SH-SY5Y (cell line): ENCODE results near the gene FTCD.

ENCODE experiments used
- GATA2 ChIP-seq: IDR thresholded peaks from 2 replicates; pipeline ENCODE4 v1.6.1; 2011; ENCODE audit warnings: mild to moderate bottlenecking, low read depth, low read length
- GATA3 ChIP-seq: IDR thresholded peaks from 2 replicates; pipeline ENCODE4 v1.6.1; 2011; ENCODE audit warnings: low read depth, mild to moderate bottlenecking, low read length, moderate library complexity

Gene FTCD

DNA sequence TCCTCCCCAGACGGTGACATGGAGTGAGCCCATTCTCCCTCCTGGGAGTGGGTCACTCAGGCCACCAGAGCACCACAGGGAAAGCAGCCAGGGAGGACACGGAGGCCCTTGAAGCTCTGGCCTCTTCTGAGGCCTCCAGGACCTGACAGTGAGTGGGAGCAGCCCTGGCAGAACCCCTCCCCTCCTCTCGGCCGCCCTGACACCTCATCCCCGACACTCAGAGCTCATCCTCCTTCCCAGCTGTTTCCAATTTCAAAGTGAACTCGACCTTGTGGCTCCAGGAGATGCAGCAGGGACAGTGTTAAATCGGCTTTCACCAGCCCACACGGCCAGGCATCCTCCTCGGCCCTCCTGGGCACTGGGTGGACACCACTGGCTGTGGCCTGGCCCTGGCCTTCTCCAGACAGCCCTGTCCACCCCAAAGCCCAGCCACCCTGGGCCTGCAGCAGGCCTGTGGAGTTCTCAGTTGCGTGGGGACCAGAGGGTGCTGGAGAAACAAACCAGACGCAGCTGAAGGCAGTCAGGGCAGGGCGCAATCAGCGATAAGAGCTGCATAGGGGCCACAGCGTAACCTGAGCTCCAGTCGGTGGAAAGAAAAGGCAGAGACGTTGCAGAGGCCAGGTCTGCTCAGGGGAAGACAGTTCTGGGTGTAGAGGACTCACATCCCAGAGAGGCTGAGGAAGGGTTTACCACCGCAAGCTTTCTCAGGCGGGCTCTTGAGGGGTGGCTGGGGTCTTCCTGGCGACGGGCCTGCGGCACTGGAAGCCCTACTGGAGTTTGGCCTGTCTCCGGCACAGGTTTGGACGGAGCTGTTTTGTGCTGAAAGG lies 27.1 kb downstream of the FTCD start:
- TF ChIP-seq GATA3 (no peak), GATA2 (peak; percentile 66)

DNA sequence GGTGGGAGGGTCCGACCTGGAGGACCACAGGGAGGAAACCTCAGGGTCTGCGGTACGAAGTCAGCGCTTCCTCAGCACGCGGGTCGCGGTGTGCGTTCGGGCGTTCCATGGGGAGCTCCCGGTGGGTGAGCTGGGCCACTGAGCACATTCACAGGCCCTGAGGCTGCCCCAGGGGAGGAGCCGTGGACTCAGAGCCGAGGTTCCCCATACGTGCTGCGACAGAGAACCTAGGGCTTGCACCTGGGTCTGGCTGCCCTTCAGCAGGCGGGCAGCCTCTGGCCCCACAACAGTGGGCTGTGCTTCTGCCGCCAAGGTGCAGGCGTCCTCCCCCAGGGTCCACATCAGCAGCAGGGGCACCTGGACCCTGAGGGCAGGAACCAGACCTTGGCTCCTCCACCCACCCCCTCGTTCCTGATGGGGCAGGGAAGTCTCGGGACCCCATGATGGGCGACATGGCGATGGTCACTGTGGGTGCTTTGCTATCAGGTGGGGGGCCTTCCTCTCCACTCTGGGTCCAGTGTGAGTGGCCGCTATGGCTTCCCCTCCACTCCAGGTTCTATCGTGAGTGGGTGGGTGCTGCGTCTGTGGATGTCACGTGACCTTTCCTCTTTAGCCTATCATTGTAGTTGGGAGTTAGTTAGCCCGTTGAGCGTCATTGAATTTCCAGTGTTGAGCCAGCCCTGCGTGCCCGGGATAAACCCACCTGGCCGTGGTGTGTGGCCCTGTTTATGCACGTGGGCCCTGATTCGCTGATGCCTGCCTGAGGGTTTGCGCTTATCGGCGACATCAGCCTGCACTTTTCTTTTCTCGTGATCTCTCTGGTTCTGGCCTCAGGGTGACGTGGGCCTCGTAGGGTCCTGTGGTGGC lies 27.9 kb downstream of the FTCD start:
- TF ChIP-seq GATA2 (no peak), GATA3 (no peak)

DNA sequence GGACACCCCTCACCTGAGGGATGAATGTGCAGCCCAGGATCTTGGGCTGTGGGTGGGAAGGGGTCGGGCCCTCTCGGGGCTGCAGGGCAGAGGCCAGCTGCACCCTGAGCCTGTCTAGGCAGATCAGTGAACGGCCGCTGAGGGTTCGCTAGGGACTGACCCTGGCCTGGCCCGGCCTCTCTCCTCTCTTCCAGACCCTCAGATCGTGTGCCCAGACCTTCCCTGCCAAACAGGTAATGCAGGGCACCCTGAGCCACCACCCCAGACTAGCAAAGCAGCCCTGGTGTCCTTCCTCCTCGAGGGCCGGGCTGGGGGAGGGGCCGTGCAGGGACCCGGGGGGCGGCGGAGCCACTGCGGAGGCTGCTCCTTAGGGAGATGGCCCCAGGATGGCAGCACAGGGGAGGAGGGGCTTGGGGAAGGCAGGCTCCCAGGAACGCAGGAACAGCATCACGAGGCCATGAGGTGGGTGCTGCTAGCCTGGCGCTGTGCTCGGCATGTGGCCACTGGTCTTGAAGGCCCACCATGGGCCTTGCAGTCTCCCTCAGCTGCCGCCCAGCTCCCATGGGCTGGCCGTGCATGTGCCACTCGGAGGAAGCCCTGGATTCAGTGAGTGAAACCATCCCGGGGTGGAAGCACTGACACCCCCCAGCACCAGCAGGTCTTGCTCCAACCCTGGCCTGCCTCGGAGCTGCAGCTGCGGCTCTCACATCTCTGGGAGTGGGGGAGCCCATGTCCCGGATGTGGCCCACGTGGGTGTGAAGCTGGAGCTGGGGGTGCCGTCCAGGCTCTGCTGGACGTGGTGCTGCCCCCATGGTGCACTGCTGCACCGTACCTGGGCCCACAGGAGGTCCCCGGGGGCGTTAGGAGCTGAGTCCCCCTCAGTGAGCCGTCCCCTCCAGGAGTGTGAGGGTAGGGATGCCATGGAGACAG lies 28.8 kb downstream of the FTCD start:
- TF ChIP-seq GATA3 (no peak), GATA2 (no peak)

DNA sequence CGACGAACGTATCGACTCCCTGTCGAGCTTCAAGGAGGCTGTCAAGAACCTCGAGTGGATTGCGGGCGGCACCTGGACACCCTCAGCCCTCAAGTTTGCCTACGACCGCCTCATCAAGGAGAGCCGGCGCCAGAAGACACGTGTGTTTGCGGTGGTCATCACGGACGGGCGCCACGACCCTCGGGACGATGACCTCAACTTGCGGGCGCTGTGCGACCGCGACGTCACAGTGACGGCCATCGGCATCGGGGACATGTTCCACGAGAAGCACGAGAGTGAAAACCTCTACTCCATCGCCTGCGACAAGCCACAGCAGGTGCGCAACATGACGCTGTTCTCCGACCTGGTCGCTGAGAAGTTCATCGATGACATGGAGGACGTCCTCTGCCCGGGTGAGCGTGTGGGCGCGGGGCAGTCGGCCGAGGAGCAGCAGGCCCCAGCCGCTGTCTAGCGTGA lies 29.5 kb downstream of the FTCD start:
- TF ChIP-seq GATA2 = no peak
- TF ChIP-seq GATA3 = no peak

DNA sequence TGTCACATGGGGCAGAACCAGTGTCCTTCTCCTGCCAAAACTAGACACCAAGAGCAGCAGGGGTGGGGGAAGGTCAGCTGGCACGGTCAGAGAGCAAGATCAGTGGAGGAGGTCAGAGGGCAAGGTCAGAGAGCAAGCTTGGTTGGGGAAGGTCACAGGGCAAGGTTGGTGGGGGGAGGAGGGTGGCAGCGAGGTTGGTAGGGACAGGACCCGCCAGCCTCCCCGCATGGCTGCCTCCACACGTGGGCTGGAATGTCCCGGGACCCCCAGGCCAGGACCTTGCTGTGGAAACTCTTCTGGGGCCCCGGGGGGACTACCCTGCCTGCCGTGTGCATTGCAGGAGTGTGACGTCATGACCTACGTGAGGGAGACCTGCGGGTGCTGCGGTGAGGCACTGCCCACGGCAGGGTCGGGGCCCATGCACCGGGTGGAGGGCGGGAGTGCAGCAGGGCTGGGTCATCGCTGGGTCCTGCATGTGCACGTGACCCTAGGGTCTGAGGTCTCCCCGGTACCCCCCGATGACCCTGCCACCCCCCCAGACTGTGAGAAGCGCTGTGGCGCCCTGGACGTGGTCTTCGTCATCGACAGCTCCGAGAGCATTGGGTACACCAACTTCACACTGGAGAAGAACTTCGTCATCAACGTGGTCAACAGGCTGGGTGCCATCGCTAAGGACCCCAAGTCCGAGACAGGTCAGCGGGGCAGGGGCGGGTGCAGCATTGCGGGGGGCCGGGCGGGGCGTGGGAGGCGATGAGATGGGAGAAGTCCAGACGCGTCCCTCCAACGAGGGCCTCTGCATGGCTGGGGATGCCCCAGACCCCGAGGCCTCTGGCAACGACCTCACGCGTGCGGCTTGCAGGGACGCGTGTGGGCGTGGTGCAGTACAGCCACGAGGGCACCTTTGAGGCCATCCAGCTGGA lies 30.2 kb downstream of the FTCD start:
- no peak for TF ChIP-seq GATA3
- no peak for TF ChIP-seq GATA2

DNA sequence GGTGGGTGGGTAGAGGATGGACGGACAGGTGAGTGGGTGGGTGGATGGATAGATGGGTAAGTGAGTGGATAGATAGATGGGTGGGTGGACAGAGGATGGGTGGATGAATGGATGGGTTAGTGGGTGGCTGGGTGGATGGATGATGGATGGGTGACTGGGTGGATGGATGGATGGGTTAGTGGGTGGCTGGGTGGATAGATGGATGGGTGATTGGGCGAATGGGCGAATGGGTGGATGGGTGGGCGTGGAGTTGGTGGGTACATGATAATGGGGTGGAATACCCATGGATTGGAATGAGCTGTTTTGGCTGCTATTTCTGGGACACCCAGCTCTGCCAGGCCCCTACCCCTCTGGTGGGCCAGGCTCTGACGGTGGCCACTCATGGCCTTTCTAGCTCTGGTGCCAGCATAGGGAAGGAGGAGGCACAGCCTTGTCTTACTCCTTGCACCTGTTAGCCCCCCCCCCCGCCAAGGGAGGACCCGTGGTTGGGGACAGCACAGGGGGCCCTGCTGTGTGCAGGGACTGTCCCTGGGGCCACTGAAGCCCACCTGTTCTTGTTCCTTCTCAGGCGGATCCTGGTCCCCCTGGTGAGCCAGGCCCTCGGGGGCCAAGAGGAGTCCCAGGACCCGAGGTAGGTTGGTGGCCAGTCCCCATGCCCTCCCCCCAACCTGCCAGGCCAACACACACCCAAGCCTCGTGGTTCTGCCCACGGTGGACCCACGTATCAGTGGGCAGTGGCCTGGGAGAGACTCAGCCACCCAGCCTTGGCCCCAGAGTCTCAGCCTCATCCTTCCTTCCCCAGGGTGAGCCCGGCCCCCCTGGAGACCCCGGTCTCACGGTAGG lies 31.1 kb downstream of the FTCD start:
- no peak for TF ChIP-seq GATA3
- TF ChIP-seq GATA2 = no peak

DNA sequence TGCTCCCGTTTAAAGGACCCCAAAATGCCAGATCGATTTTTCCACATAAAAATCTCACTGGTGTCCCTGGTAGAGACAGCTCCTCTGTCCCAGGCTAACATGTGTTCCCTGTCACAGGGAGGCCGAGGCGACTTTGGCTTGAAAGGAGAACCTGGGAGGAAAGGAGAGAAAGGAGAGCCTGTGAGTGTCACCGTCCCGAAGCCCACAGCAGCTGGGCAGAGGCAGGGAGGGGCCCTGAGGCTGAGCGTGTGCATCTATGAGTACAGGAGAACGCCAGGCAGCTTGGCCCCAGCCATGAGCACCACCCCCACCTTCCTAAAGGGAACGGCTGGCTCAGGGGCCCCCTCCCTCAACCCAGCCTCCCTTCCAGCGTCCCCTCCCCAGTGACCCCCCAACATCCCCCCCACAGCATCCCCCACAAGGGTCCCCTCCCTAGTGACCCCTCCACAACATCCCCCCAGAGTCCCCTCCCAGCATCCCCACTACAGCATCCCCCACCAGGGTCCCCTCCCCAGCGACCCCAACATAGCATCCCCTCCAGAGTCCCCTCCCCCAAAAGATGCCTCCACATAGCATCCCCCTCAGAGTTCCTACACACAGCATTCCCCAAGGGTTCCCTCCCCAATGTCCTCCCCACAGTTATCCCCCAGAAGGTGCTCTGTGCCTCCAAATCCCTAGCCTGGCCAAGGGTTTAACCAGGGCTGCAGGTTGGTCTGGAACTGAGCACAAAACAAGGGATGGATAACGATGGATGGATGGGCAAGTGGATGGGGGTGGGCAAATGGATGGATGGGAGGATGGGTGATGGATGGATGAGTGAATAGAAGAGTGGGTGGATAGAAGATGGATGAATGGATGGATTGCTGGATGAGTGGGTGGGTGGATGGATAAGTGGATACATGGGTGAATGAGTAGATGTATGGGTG lies 32.4 kb downstream of the FTCD start:
- TF ChIP-seq GATA3 (no peak), GATA2 (no peak)

DNA sequence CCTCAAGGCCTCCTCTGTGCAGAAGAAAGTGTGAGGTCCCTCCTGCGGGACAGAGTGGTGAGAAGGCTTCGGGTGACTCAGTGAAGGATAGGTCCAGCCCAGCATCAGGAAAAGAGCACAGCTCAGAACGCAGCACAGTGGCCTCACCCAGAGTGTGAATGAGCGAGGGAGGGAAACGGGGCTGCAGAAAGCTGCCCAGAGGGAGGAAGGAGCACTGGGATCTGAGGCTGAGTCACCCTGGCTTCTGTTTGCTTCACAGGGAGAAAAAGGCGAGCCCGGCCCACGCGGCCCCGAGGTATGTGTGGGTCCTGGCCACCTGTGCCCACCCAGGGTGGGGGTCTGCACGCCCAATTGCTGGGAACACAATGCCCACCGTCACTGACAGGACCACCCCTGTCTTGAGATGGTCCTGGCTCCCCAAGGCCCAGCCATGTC lies 33.1 kb downstream of the FTCD start:
- TF ChIP-seq GATA2 (no peak), GATA3 (no peak)

DNA sequence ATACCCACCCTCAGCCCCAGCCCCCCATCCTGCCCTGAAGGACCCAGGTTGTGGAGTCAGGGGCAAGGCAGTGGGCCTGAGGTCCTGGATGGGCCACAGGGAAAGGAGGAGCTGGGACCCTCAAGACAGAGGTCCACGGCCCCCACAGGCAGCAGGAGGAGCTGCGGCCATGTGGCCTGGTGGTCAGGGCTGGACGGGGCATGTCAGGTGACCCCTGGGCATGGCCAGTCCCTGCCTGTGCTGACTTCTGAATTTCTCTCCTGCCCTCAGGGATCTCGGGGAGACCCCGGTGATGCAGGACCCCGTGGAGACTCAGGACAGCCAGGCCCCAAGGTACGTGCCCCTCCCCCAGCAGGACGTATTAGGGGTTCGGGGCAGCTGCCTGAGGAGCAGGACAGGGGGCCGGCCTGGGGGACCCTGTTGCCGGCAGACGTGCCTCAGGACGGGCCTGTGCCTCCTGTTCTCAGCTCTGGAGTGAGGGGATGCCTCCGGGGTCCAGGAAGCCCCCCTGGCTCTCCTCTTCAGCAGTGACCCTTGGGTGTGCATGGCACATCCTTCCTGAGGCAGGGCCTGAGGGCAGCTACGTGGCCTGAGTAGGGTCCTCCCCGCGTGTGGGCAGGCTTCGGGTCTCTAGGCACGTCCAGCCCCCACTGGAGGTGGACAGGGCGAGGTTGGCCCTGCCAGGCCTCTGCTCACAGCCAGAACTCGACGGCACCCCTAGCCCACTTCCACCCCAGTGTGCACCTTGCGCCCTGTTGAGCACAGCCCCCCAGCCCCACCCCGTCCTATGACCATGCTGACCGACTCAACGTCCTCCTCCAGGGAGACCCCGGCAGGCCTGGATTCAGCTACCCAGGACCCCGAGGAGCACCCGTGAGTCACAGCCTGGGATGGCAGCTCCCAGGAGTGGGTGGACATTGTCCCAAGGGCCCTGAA lies 33.8 kb downstream of the FTCD start:
- TF ChIP-seq GATA2 = no peak
- no peak for TF ChIP-seq GATA3
